Stimulated activated CD8-positive, alpha-beta memory T cell treated with anti-CD3 and anti-CD28 coated beads, Interleukin-7, amount 100 ng/mL, for 4 hours (primary cell): ENCODE data around the gene TLK2.
"Not testable (repeated sequence)": the region's sequence is repeated elsewhere in the genome, so short reads cannot be mapped to it uniquely, and the experiment has no call there.

Source experiments
- DNase-seq, 2 donors: peaks; one replicate each; pipeline ENCODE4 v3.0.0-alpha.2; 2020; ENCODE audit warnings: low read depth in 2 of 2

The TLK2 gene

DNA sequence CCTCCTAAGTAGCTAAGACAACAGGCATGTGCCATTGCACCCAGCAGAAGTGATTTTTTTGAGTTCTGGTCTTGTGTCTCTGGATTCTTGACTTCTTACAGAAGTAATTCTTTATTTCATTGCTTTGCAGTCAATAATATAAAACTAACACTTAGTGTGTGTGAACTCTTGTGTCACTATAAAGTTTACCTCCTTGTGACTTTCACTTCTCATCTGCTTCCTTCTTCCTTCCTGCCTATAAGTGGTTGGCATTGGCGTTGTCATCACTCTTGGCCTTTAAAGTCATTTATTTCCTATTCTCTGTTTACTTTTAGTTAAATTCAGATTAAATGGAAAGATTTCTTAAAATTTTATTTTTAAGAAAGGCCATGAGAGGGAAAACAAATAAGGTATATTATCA lies 12.4 kb downstream of the TLK2 start:
- DNase-seq = not testable (repeated sequence)

DNA sequence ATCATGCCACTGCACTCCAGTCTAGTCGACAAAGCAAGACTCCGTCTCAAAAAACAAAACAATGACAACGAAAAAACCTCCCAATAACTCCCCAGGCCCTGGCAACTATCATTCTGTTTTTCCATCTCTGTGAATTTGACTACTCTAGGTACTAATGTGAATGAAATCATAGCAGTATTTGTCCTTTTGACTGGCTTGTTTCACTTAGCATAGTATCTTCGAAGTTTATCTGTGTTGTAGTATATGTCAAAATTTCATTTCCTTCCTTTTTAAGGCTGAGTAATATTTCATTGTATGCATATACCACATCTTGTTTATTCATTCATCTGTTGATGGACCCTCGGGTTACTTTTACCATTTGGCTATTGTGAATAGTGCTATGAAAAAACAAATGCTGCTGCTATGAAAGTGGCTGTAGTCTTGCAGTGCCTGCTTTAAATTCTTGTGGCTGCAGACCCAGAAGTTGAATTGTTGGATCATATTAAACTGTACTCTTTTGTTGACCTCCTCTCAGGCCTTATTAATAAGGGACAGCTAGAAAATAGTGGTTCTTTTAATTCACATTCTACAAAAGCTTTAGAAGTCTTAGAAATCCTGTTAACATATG lies 14.5 kb downstream of the TLK2 start:
- not testable (repeated sequence) for DNase-seq

DNA sequence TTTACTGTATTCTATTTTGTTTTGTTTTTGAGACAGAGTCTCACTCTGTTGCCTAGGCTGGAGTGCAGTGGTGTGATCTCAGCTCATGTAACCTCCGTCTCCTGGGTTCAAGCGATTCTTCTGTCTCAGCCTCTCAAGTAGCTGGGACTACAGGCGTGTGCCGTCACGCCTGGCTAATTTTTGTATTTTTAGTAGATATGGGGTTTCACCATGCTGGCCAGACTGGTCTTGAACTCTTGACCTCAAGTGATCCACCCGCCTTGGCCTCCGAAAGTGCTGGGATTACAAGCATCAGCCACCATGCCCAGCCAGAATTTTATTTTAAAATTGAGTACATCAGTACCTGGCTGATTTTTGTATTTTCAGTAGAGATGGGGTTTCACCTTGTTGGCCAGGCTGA lies 15.4 kb downstream of the TLK2 start:
- DNase-seq = not testable (repeated sequence)

GRCh38 chr17:62496344-62496743 lies 17.7 kb downstream of the TLK2 start:
- DNase-seq = not testable (repeated sequence)

- DNase-seq = not testable (repeated sequence)
These were observed 20.2 kb downstream of the TLK2 start for GRCh38 chr17:62498796-62499195.

GRCh38 chr17:62500463-62500862 lies 21.8 kb downstream of the TLK2 start:
- not testable (repeated sequence) for DNase-seq

DNA sequence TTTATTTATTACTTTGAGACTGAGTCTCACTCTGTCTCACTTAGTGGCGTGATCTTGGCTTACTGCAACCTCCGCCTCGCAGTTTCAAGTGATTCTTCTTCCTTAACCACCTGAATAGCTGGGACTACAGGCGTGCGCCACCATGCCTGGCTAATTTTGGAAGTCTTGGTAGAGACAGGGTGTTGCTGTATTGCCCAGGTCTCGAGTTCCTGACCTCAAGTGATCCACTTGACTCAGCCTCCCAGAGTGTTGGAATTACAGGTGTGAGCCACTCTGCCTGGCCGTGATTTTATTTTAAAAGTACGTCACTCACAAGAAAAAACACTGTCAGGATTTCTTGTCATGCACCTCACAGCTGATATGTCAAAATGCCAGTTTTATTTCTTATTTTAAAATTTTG lies 26.2 kb downstream of the TLK2 start:
- DNase-seq = not testable (repeated sequence)

- DNase-seq = not testable (repeated sequence)
These were observed 28.7 kb downstream of the TLK2 start for GRCh38 chr17:62507191-62507836.

DNA sequence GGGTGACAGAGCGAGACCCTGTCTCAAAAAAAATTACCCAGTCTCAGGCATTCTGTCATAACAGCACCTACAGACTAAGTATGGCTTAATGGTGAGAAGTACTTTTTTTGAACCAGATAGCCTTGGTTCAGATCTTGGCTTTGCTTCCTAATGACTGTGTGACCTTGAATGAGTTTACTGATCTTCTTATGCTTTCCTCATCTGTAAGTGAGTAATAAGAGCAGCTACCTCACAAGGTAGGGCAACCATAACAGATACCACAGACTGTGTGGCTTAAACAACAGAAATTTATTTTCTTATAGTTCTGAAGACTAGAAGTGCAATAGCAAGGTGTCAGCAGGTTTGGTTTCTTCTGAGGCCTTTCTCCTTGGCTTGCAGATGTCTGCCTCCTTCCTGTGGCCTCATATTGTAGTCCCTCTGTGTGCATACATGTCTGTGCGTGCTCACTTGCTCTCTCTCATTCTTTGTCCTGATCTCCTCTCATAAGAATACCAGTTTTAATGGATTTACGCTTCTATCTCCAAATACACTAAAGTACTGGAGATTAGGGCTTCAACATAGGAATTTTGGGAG lies 31.7 kb downstream of the TLK2 start:
- not testable (repeated sequence) for DNase-seq

DNA sequence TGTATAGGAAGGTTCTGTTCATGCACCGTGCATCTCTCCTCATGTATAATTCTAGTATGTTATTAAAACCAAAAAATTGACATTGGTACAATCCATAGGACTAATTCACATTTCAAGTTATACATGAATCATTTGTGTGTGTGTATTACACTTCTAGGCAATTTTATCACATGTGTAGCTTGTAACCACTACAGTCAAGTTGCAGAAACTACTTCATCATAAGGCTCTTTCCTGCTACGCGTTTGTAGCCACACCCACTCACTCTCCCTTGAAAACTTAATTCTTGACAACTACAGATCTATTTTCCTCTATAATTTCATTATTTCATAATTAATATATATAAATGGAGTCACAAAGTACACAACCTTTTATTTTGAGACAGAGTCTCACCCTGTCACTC lies 32.4 kb downstream of the TLK2 start:
- DNase-seq = not testable (repeated sequence)

- not testable (repeated sequence) for DNase-seq
These were observed 37.8 kb downstream of the TLK2 start for GRCh38 chr17:62516376-62516775.

DNA sequence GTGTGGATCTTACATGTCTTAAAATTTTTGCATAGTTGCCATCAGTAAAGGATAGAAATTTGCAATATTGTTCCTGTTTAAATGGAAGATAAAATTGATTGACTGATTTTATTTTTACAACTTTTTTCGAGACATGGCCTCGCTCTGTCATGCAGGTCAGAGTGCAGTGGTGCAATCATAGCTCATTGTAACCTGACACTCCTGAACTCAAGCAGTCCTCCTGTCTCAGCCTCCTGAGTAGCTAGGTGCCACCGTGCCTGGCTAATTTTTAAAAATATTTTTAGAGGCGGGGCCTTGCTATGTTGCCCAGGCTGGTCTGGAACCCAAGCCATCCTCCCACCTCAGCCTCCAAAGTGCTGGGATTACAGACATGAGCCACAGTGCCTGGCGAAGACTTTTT lies 42.7 kb downstream of the TLK2 start:
- DNase-seq = not testable (repeated sequence)

DNA sequence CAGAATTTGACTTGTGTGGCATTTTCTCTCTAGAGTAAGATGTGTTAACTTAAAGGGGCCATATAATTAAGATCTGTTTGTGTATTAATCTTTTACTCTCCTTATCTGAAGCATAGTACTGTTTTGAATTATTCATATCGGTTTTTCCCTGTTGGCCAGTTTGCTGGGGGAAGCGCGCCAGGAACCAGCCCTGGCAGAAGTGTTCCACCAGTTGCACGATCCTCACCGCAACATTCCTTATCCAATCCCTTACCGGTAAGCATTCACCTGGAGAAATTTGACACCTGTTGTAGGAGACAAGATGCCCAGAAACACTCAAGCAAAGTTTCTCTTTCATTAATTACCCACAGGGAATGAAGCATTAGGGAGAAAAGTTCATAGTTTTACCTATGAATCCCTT lies 45.5 kb downstream of the TLK2 start:
- DNase-seq = not testable (repeated sequence)

DNA sequence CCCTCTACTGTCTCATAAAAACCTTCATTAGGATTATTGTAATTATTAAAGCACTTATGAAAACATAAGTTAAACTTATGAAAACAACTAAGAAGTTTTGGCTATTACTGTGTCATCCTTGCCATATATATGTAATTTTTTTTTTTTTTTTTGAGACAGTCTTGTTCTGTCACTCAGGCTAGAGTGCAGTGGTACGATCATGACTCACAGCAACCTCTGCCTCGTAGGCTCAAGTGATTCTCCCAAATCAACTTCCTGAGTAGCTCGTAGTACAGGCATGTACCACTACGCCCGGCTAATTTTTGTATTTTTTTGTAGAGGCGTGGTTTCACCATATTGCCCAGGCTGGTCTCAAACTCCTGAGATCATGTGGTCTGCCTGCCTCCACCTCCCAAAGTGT lies 46.7 kb downstream of the TLK2 start:
- DNase-seq = not testable (repeated sequence)

DNA sequence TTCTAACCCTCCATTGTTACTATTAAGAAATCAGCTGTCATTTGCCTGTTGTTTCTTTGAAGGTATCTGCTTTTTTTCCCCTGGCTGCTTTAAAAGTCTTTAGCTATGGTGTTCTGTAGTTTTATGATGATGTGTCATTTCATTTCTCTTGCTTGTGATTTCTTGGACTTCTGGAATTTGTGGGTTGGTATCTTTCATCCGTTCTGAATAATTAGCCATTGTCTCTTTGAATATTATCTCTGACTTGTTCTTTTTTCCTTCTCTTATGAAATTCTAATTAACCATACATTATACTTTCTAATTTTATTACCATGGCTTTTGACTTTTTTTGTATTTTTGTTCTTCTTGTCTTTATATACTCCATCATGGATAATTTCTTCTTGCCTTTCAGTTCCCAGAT lies 52.3 kb downstream of the TLK2 start:
- not testable (repeated sequence) for DNase-seq

DNA sequence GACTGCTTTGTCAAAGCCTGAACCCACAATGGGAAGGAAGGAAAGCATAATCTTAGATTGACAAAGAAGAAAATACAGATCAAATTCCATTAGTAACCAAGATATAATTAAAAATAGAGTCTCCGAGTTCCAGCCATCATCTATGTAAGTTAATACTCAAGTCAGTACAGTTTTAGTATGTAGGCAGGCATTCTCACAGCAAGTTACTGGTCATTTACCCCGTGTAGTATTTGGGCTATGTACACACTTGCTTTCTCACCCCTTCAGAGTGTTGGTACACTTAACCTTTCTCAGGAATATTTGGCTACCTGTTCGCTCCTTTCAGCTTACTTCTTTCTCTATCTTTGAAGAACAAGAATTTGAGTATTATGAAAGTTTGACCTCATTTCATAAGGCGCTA lies 57.9 kb downstream of the TLK2 start:
- DNase-seq = not testable (repeated sequence)

DNA sequence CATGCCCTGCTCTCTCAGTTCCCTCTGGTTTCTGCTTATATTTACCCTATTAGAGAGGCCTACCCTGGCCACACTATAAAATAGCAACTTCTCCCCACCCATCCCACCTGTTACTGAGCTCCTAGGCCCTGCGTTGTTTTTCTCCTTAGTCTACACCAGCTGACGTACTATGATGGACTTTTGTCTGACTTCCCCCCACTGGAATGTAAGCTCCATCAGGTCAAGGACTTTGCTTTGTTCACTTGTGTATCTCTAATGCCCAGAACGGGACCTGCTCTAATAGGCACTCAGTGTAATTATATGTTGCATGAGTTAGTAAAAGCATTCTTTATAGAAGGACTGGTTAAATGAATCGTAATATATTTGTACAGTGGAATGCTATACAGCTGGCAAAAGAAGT lies 62.4 kb downstream of the TLK2 start:
- not testable (repeated sequence) for DNase-seq

DNA sequence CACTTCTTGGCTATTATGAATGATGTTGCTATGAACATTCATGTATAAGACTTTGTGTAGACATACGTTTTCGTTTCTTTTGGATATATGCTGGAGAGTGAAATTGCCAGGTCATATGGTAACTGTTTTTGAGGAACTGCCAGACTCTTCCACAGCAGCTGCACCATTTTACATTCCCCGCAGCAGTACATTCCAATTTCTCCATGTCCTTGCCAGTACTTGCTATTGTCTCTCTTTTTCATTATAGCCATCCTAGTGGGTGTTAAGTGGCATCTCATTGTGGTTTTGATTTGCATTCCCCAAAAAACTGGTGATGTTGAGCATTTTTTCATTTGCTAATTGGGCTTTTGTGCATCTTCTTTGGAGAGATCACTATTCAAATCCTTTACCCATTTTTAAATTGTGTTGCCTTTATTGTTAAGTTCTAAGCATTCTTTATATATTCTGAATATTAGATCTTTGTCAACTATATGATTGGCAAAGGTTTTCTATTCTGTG lies 64.7 kb downstream of the TLK2 start:
- DNase-seq = not testable (repeated sequence)

DNA sequence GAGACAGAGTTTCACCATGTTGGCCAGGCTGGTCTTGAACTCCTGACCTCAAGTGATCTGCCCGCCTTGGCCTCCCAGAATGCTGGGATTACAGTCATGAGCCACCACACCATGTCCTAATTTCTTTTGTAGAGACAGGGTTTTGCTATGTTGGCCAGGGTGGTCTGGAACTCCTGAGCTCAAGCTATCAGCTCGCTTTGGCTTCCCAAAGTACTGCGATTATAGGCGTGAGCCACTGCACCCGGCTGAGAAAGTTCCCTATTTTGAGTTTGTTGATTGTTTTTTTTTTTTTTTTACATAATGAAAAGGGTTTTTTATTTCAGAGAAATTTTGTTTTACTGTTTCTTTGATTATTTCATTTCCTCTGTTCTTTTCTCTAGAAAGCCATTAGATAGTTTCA lies 67.4 kb downstream of the TLK2 start:
- DNase-seq = not testable (repeated sequence)

DNA sequence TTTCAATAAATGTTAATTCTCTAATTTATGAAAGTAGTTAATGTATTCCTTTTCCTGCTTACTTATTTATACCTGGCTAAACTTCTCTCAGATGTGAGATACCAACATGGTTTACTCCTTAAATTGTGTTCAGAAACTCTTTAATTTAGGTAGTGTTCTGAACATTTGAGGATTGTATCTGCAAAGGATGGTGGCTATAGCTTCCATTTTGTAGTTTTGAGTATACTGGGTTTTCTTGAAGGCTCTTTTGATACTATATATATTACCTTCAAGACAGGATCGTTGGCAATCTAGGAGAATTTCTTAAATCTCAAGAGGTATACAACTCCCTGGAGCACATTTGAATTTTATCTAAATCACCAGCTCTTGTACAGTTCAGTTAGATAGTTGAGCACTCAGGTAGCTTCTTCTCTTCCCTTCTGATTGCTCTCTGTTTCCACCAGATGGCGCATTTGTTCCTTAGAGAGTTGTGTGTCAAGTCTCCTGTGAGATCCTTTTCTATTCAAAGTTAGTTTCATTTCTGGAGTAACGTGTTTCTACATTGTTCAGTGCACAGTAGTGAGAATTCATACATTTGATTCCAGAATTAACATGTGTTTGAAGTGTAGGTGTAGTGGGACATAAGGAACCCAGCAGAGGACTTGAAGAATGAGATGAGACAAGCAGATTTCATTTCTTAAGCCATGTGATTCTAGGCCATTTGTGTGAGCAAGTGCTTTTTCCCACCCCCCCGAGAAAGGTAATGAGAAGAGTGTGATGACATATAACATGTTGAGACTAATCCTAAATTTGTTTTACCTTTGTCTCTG lies 74.4 kb downstream of the TLK2 start:
- peak; percentile 5 to 45 for DNase-seq

DNA sequence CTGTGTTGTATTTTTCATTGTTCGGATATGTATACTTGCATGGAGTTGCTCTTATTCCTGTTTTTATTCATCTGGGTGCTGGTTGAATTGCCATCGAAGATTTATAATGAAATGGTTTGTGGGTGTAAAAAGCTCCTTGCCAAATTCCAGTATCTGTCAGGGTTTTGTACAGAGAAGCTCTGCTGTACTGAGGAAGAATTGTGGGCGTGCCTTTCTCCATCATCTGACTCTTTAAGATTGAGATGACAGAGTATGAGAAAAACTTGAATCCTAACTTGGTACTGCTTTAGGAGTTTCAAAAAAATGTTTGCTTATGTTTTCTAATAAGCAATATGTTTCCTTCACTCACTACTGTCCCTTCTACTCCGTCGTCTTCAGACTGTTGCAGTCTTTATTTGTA lies 78.9 kb downstream of the TLK2 start:
- not testable (repeated sequence) for DNase-seq

DNA sequence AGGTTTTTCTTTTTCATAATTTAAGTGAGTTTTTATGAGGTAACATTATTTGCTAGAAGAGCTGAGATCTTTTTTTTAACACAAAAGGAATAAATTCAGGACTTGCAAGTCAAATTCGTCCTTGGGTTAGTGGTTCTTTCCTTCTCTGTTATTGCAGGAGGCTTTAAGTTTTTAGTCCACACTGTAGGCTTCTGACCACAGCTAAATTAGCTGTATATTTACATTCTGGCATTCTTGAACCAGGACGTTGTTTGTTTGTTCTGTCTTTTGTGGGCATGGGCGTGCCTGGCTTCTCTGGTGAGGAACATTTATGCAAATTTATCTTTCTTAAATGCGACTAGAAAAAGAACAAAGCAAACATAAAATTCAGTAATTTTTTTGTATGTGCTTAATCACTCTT lies 80.3 kb downstream of the TLK2 start:
- not testable (repeated sequence) for DNase-seq
